ENCODE data around the gene FRAS1.
A peak's percentile ranks its signal among the peaks of the same experiment; 100 is the strongest.

Gene FRAS1

GRCh38 chr4:78591404-78591803, 534.3 kb downstream of the FRAS1 start:
- H3K4me3 ChIP-seq (ENCODE audit: low read depth in 1 of 2, low read length in 2 of 2) = no peak overlapping the region
- no peaks in the 10 kb centered on the region for H3K27me3 ChIP-seq (ENCODE audit: insufficient read depth, low read length, poor library complexity)
- no peaks in the 10 kb centered on the region for H3K79me2 ChIP-seq (ENCODE audit: insufficient read depth, low read length)
- no peak for TF ChIP-seq EZH2 (IDR thresholded peaks at IDR 0.05; ENCODE audit: borderline replicate concordance, low read depth, low read length, severe bottlenecking)
- H3K9ac ChIP-seq (ENCODE audit: low read depth, low read length) = no peak overlapping the region
- DNase-seq (no peak), ATAC-seq (ENCODE audit: insufficient read depth, low read depth) (no peak)
- H4K20me1 ChIP-seq (ENCODE audit: insufficient read depth, low read length) = no peaks in the 10 kb centered on the region
- H3K9me3 ChIP-seq (ENCODE audit: insufficient read depth, low read length, severe bottlenecking) = no peaks in the 10 kb centered on the region
- H2AFZ ChIP-seq (ENCODE audit: low read depth, low read length) = no peak overlapping the region
- H3K27ac ChIP-seq (ENCODE audit: low read length) = no peak overlapping the region
- no peak overlapping the region for H3K4me2 ChIP-seq (ENCODE audit: insufficient read depth, low read length)
- H3K36me3 ChIP-seq (ENCODE audit: insufficient read depth, low read length) = no peaks in the 10 kb centered on the region
- no peaks in the 10 kb centered on the region for H3K4me1 ChIP-seq (ENCODE audit: insufficient read depth, low read length)

- no peaks in the 10 kb centered on the region for H3K4me1 ChIP-seq (ENCODE audit: insufficient read depth, low read length)
- no peak overlapping the region for H3K4me2 ChIP-seq (ENCODE audit: insufficient read depth, low read length)
- ATAC-seq (ENCODE audit: insufficient read depth, low read depth) (peak; percentile 72), DNase-seq (peak; percentile 45)
- H3K79me2 ChIP-seq (ENCODE audit: insufficient read depth, low read length) = no peaks in the 10 kb centered on the region
- no peaks in the 10 kb centered on the region for H3K36me3 ChIP-seq (ENCODE audit: insufficient read depth, low read length)
- no peaks in the 10 kb centered on the region for H3K9me3 ChIP-seq (ENCODE audit: insufficient read depth, low read length, severe bottlenecking)
- H3K27me3 ChIP-seq (ENCODE audit: insufficient read depth, low read length, poor library complexity) = no peaks in the 10 kb centered on the region
- H4K20me1 ChIP-seq (ENCODE audit: insufficient read depth, low read length) = no peaks in the 10 kb centered on the region
- no peak for TF ChIP-seq EZH2 (IDR thresholded peaks at IDR 0.05; ENCODE audit: borderline replicate concordance, low read depth, low read length, severe bottlenecking)
- TF ChIP-seq CTCF (IDR thresholded peaks at IDR 0.05; ENCODE audit: borderline replicate concordance, extremely low read depth, low read length, poor library complexity, severe bottlenecking) = peak; percentile 64
- H3K4me3 ChIP-seq (ENCODE audit: low read depth in 1 of 2, low read length in 2 of 2) = no peak overlapping the region
- H2AFZ ChIP-seq (ENCODE audit: low read depth, low read length) = no peak overlapping the region
- H3K9ac ChIP-seq (ENCODE audit: low read depth, low read length) = no peak overlapping the region
- no peak overlapping the region for H3K27ac ChIP-seq (ENCODE audit: low read length)
Observed at GRCh38 chr4:78592088-78592783, 535.1 kb downstream of the FRAS1 start.

Data from DND-41 (cell line).